Right lobe of liver (tissue), 4 donors: ENCODE results near the gene NOXO1.

Experiments
- POLR2A ChIP-seq: fragments of 450-650 bp; IDR thresholded peaks from one replicate; pipeline ENCODE4 v1.6.1; 2017; ENCODE audit warnings: antibody characterized with exemption, mild to moderate bottlenecking
- TF ChIP-seq, protein P1 (sequence below), 4 donors: fragments of 200-600 bp in 3 of 4; fragments of 450-650 bp in 1 of 4; IDR thresholded peaks; one replicate each; pipeline versions ENCODE4 v1.5.1 to v1.8.0; 2016 to 2022; ENCODE audit warnings: antibody characterized with exemption in 4 of 4, mild to moderate bottlenecking in 2 of 4
- donor health status: DM: no; HTN: no; CAD: no.
- donor health status: DM: no; HTN: no; CAD: no.
- donor health status: DM: no; HTN: yes; CAD: no.

GRCh38 chr16:1947369-1947670, 33.9 kb downstream of the NOXO1 start:
- TF ChIP-seq, protein P1, sequence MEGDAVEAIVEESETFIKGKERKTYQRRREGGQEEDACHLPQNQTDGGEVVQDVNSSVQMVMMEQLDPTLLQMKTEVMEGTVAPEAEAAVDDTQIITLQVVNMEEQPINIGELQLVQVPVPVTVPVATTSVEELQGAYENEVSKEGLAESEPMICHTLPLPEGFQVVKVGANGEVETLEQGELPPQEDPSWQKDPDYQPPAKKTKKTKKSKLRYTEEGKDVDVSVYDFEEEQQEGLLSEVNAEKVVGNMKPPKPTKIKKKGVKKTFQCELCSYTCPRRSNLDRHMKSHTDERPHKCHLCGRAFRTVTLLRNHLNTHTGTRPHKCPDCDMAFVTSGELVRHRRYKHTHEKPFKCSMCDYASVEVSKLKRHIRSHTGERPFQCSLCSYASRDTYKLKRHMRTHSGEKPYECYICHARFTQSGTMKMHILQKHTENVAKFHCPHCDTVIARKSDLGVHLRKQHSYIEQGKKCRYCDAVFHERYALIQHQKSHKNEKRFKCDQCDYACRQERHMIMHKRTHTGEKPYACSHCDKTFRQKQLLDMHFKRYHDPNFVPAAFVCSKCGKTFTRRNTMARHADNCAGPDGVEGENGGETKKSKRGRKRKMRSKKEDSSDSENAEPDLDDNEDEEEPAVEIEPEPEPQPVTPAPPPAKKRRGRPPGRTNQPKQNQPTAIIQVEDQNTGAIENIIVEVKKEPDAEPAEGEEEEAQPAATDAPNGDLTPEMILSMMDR (IDR thresholded peaks at IDR 0.05): no peak
- no peak for TF ChIP-seq POLR2A
